EL (cell line): Measurements from ENCODE around the gene FAM120B.
A peak's percentile ranks its signal among the peaks of the same experiment; 100 is the strongest.
"Not testable (repeated sequence)": the region's sequence is repeated elsewhere in the genome, so short reads cannot be mapped to it uniquely, and the experiment has no call there.

ENCODE experiments used
- DNase-seq: peaks from one replicate; pipeline ENCODE4 v3.0.0-alpha.2; 2016

Gene FAM120B

GRCh38 chr6:170307080-170307545 is 555 bp downstream of the FAM120B start:
- no peak for DNase-seq

- DNase-seq: no peak
Observed at GRCh38 chr6:170308761-170309160, 2.2 kb downstream of the FAM120B start.

DNA sequence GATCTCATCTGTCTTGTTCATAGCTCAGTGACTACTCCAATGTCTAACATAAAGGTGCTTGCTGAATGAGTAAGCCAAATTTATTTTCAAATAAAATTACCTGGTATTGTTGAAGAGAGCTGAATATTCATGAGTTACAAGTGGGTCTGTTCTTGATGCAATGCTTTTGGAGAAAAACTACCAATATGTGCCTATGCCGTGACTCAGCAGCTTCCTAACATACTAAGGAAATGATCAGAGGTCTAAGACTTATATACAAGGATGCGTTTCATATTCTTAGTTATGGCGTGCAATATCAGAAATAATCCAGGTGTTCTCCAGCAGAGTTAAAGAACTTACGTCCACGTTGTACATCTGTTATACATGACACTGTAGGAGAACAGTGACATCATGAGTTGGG is 5.1 kb downstream of the FAM120B start:
- DNase-seq: no peak

GRCh38 chr6:170312876-170313275 is 6.3 kb downstream of the FAM120B start:
- no peak for DNase-seq

DNA sequence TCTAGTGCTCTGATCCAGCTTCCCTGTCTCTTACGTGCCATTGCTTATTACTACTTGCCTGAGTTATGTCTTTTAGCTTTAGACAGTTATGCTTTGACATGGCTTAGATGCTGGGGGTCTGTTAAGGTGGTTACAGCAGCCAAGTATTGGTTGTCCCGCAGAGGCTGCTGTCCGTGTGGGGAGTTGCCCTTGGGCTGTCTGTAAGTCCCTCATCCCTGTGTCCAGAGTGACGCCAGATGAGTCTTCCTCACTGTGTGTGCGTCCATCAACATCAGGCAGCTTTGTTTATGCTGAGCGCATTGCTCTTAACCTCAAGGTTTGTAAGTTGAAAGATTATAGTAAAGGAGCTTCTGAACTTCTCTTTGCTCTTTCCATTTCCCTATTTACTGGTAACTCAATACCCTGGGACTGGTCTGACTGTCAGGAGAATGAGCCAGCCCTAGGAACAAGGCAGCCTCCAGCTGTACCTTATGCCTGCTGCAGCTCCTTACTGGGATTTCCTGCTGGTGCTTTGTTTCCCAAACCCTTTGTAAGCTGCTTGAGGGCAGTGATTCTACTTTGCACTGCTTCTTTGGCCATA is 7.2 kb downstream of the FAM120B start:
- no peak for DNase-seq

- no peak for DNase-seq
Observed at GRCh38 chr6:170314983-170315382, 8.4 kb downstream of the FAM120B start.

GRCh38 chr6:170316071-170316470 is 9.5 kb downstream of the FAM120B start:
- DNase-seq: peak; percentile 34

DNA sequence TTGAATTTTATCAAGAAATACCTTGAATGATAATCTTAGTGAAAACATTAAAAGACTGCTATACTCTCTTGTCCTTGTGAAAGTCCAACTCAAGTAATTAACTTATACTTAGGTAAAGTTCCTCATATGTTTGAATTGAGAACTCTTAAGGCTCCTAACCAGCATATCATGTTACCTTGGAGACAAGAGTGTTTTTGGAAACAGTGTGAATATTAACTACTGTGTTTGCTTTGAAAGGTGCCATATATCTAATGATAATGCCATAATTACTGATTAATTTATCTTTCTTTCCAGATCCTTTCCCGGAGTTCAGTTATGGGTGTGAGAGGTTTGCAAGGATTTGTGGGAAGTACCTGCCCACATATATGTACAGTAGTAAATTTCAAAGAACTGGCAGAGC is 10.5 kb downstream of the FAM120B start:
- no peak for DNase-seq

DNA sequence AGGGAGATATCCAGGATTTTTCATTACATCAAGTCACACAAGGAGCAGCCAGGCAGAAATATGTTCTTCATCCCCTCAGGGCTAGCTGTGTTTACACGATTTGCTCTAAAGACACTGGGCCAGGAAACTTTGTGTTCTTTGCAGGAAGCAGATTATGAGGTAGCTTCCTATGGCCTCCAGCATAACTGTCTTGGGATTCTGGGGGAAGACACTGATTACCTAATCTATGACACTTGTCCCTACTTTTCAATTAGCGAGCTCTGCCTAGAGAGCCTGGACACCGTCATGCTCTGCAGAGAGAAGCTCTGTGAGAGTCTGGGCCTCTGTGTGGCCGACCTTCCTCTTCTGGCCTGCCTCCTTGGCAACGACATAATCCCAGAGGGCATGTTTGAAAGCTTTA is 11.2 kb downstream of the FAM120B start:
- DNase-seq: no peak

DNA sequence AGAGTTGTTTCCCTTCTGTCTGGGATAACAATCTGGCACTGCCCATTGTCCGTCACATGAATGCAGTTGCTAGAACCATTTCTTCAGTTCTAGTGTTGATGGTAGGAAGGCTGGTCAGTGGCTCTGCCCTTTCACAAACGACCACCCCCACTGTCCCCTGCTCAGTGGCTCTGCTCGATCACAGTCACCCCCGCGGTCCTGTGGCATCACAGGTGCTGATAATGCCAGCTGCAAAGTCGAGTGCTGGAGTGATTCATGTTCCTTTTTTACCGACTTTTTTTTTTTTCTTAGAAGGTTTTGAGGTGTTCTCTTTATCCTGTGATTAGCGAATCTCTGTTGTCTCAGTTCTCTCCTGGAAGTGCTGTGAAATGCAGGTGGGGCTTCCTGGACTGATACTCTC is 22.8 kb downstream of the FAM120B start:
- DNase-seq: no peak

DNA sequence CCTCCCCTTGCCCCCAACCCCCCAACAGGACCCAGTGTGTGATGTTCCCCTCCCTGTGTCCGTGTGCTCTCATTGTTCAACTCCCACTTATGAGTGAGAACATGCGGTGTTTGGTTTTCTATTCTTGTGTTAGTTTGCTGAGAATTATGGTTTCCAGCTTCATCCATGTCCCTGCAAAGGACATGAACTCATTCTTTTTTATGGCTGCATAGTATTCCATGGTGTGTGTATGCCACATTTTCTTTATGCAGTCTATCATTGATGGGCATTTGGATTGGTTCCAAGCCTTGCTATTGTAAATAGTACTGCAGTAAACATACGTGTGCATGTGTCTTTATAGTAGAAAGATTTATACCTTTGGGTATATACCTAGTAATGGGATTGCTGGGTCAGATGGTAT is 28.6 kb downstream of the FAM120B start:
- not testable (repeated sequence) for DNase-seq

DNA sequence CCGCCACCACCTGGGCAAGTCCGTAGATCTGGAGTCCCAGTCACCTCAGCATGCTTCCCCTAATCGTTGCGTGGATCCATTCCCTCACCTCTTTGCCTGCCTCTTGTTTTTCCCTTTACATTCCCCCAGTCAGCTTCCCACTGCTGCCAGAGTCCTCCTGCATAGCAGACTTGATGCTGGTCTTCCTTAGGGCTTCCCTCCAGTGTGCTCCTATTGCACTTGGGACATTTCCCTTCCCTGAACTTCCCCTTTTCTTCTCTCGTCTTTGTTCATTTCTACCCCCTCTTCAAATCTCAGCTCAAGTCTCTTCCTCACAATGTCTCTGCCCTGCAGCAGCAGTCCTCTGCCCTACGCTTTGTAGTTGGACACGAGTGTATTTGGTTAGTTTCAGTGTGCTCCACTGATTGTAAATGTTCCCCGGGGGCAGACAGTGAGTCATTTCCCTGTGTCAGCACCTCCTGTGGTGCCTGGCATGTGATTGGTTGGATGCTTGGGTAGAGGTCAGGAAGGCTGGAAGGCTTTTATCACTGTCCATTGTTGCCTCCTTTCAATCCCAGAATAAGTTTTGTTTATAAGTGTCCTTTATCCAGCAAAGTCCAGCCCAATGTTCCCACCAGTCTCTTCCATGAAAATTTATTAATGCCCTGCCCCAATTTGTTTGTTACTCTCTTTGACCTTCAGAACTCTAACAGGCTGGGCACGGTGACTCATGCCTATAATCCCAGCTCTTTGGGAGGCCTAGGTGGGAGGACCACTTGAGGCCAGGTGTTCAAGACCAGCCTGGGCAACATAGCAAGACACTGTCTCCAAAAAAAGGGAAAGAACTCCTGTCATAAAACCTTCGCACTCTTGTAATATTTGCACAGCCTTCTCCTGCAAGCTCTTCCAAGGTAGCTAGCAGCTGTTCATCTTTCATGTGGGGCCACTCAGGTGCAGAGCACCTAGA is 38.3 kb downstream of the FAM120B start:
- DNase-seq: peak; percentile 88

GRCh38 chr6:170345662-170346061 is 39.1 kb downstream of the FAM120B start:
- no peak for DNase-seq

- DNase-seq: no peak
Observed at GRCh38 chr6:170346649-170347048, 40.1 kb downstream of the FAM120B start.

DNA sequence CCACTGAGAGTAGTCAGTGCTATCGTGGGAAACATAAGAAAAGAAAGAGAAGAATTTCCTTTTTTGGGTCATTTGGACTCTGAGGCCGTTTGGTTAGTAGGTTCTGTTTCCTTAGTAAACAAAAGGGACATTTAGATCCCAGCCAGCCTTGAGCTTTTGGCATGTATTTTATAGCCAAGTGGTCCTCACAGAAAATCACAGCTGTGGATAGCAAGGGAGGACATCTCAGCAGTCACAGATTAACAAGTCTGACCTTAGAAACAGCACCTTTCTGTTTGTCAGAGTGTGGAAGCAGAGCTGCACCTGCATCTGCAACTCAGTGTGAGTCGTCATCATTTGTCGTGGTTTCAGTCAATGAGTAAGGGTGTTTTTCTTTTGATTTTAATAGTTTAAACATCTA is 40.5 kb downstream of the FAM120B start:
- DNase-seq: no peak

GRCh38 chr6:170347975-170348374 is 41.4 kb downstream of the FAM120B start:
- DNase-seq: no peak

GRCh38 chr6:170351456-170351855 is 44.9 kb downstream of the FAM120B start:
- DNase-seq: not testable (repeated sequence)

DNA sequence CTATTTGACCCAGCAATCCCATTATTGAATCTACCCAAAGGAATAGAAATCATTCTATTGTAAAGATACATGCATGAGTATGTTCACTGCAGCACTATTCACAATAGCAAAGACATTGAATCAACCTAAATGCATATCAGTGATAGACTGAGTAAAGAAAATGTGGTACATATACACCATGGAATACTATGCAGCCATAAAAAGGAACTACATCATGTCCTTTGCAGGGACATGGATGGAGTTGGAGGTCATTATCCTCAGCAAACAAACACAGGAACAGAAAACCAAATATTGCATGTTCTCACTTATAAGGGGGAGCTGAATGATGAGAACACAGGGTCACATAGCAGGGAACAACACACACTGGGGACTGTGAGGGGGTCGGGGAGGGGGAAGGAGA is 48.6 kb downstream of the FAM120B start:
- DNase-seq: not testable (repeated sequence)

DNA sequence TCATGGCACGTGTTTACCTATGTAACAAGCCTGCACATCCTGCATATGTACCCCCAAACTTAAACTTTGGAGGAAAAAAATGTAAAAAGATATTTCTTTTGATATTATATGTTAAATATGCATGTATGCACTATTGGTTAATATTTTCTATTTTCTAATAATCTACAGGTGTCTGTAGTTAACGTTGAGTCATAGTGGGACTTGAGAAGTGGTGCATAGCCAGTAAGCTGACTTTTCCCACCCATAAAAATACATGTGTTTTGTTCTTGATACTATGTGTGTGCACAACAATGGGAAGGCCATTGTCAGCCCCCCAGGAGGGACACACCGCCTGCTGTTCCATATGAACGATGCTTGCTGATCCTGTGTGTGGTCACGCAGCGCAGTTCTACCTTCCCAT is 49.1 kb downstream of the FAM120B start:
- DNase-seq: no peak

GRCh38 chr6:170357812-170358211 is 51.3 kb downstream of the FAM120B start:
- DNase-seq: no peak

DNA sequence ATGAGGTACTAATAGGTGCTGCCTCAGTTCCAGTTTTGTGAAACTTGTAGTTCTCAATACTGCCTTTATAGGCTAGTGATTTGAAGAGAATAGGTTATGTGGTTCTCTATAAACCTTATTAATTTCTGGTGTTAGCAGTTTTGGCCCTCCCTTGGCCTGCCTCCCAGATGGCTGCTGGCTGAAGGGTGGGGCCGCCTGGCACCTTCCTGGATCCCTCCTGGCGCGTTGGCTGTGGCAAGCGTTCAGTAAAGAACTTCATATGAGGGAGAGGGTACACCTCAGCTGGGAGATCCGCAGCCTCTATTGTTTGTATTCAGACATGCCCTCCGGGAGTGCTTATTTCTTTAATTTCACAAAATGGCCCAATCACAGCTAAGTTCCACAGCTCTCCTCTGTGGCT is 51.9 kb downstream of the FAM120B start:
- no peak for DNase-seq

DNA sequence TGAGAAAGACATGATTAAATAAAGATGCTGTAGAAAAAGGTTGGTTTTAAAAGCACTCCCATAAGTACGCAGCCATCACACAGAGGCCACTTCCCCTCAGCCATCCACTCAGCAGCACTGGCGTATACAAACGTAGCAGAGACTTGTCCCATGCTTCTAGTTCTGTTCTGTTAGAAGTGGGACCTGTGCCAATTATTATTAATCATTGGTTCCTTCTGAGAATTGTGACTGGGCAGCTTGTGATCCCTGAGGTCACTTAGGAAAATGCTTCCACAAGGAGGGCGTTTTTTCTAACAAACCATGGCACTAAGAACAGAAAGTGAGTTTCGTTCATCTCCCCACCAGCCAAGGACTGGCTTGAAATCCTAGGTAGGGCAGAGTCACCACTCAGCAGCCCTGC is 53.9 kb downstream of the FAM120B start:
- peak; percentile 19 for DNase-seq

DNA sequence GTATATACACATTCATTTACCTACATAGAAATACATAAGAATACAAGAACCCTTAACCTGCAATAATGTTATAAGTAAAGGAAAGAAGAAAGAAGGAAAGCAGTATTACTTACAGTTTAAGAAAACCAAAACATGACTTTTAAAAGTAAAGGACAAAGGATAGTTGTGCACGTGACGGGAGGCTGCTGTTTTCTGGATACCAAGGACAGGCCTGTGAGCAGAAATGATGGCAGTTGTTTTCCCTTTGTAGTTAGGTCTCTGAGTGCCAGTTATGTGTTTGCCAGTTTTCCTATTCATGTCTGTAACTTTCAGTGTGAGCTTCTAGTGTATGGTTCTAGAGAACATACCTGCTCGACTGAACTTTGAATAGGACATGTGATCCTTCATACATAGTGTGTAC is 54.8 kb downstream of the FAM120B start:
- no peak for DNase-seq

DNA sequence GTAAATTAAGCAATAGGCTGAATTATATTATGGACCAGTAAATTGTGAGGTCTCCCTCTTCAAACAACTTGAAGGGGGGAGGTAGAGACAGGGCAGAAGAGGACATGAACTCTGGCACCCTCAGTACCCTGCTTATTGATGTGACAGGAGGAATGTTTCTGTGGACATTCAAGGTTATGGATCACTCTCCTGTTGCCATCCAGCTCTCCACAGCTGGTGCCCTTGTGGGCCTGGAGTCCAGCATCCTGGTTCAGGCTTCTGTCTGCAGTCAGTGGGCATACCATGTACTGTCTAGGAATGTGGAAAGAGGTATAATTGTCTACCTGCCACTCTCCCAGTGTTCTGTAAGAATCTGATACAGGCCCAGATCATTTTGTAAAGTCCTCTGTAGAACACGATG is 55.6 kb downstream of the FAM120B start:
- no peak for DNase-seq
